SH-SY5Y (cell line): ENCODE data around the gene PPL.

Experiments
- GATA2 ChIP-seq: IDR thresholded peaks from 2 replicates; pipeline ENCODE4 v1.6.1; 2011; ENCODE audit warnings: mild to moderate bottlenecking, low read depth, low read length
- GATA3 ChIP-seq: IDR thresholded peaks from 2 replicates; pipeline ENCODE4 v1.6.1; 2011; ENCODE audit warnings: low read depth, mild to moderate bottlenecking, low read length, moderate library complexity

- TF ChIP-seq GATA2 (no peak), GATA3 (no peak)
Measured at GRCh38 chr16:4936181-4936990, 562 bp downstream of the PPL start.
